K562 (cell line): ENCODE results near the gene CMIP. TPM values are rescaled to one million over a fixed set of nuclear protein-coding genes. Genes with fewer than 3 reads are reported as not detected.

Experiments used
- ATAC-seq: fragments of 200-7000 bp; cut with Tn5 transposase; 3 replicates; pipeline ENCODE4 v1.9.1; 2020; ENCODE audit warnings: moderate library complexity
- BruUV-seq: library from RNA; stranded (reverse); fragments of 400-500 nt; replicated peaks from 2 replicates; lab custom pipeline; 2021; lab: Mats Ljungman, UMichigan
- CTCF ChIA-PET: fragments of 300-600 bp; formaldehyde crosslinking; extraction: SDS; loops from one replicate; lab custom pipeline; 2021; ENCODE audit warnings: low intra/inter-chr PET ratio; lab: Yijun Ruan, JAX
- POLR2A ChIA-PET: fragments of 300-600, 350-650 bp; sonication (Branson Sonifier 250); formaldehyde crosslinking; extraction: SDS; loops from one replicate; lab custom pipeline; 2021; ENCODE audit warnings: antibody characterized with exemption, inconsistent platforms; lab: Yijun Ruan, JAX
- DNase-seq, 4 experiments: peaks; one replicate each; pipeline versions ENCODE4 v3.0.0 to v3.0.0-alpha.2; 2011 to 2018; ENCODE audit warnings: low spot score in 3 of 4, mixed read lengths in 3 of 4; ENCODE audit errors: extremely low read depth in 1 of 4
- FAIRE-seq: peaks from 2 replicates; lab custom pipeline; 2011; peaks lifted over from hg19 to GRCh38; lab: Jason Lieb, UNC
- H2AFZ ChIP-seq: 2 replicates; pipeline ENCODE4 v1.6.0; 2011; ENCODE audit warnings: low read depth, low read length, control low read depth, inconsistent platforms
- H3K27ac ChIP-seq: fragments of 200-600 bp; 3 replicates; pipeline ENCODE4 v1.8.0; 2011; ENCODE audit warnings: low read depth, mild to moderate bottlenecking, control low read depth, inconsistent platforms, low read length, moderate library complexity, mixed read lengths; ENCODE audit errors: extremely low read depth
- H3K27me3 ChIP-seq, 2 experiments: fragments of 300-600 bp in 1 of 2; 2 replicates in 1 of 2; 3 replicates in 1 of 2; pipeline versions ENCODE4 v1.6.0 to v1.8.0; 2011; ENCODE audit warnings: inconsistent platforms in 2 of 2, low read length in 2 of 2, mild to moderate bottlenecking in 1 of 2, mixed read lengths in 1 of 2, moderate library complexity in 1 of 2; ENCODE audit not compliant: control insufficient read depth in 2 of 2, insufficient read depth in 2 of 2
- H3K36me3 ChIP-seq: fragments of 300-600 bp; 3 replicates; pipeline ENCODE4 v1.8.0; 2011; ENCODE audit warnings: mild to moderate bottlenecking, low read length, inconsistent platforms; ENCODE audit not compliant: control insufficient read depth, insufficient read depth
- H3K4me1 ChIP-seq, 2 experiments: fragments of 200-600 bp in 1 of 2; replicated peaks in 1 of 2; 2 replicates in 1 of 2; 3 replicates in 1 of 2; pipeline versions ENCODE4 v1.5.1 to v1.8.0; 2011; ENCODE audit warnings: inconsistent platforms in 2 of 2, low read length in 2 of 2, mild to moderate bottlenecking in 1 of 2, mixed read lengths in 1 of 2, moderate library complexity in 1 of 2; ENCODE audit not compliant: control insufficient read depth in 2 of 2, insufficient read depth in 2 of 2
- H3K4me2 ChIP-seq: 2 replicates; pipeline ENCODE4 v1.6.1; 2011; ENCODE audit warnings: low read length, control low read depth, inconsistent platforms, mixed read lengths; ENCODE audit not compliant: insufficient read depth
- H3K4me3 ChIP-seq: fragments of 200-600 bp; sonication (generic), shearing (Covaris generic); 2 replicates; pipeline ENCODE4 v1.5.1; 2016; ENCODE audit warnings: control low read depth, inconsistent platforms
- H3K79me2 ChIP-seq: fragments of 200-600 bp; 3 replicates; pipeline ENCODE4 v1.8.0; 2011; ENCODE audit warnings: low read length, inconsistent platforms; ENCODE audit not compliant: control insufficient read depth, insufficient read depth
- H3K9ac ChIP-seq, 2 experiments: 2 replicates each; pipeline versions ENCODE4 v1.6.0 to v1.6.1; 2011; ENCODE audit warnings: low read depth in 2 of 2, low read length in 2 of 2, control low read depth in 1 of 2, inconsistent platforms in 1 of 2, mild to moderate bottlenecking in 1 of 2, mixed read lengths in 1 of 2; ENCODE audit not compliant: insufficient read depth in 1 of 2
- H3K9me1 ChIP-seq: one replicate; pipeline ENCODE4 v1.6.0; 2011; ENCODE audit warnings: inconsistent platforms, mild to moderate bottlenecking, low read length, moderate library complexity; ENCODE audit not compliant: control insufficient read depth, insufficient read depth
- H3K9me3 ChIP-seq: replicated peaks from 2 replicates; pipeline ENCODE4 v1.5.1; 2011; ENCODE audit warnings: low read depth, low read length, inconsistent platforms; ENCODE audit not compliant: control insufficient read depth, insufficient read depth
- H4K20me1 ChIP-seq: replicated peaks from 2 replicates; pipeline ENCODE4 v1.6.1; 2011; ENCODE audit warnings: low read length, inconsistent platforms, mixed read lengths; ENCODE audit not compliant: control insufficient read depth, insufficient read depth
- AFF1 ChIP-seq, 2 experiments: fragments of 450-650 bp; IDR thresholded peaks; 2 replicates each; pipeline ENCODE4 v1.6.1; 2018; ENCODE audit warnings: mild to moderate bottlenecking in 2 of 2, low read depth in 1 of 2; ENCODE audit not compliant: partially characterized antibody in 2 of 2
- ARID2 ChIP-seq: fragments of 450-650 bp; IDR thresholded peaks from 2 replicates; pipeline ENCODE4 v1.6.1; 2017; ENCODE audit warnings: antibody characterized with exemption, mild to moderate bottlenecking
- HOXB6 ChIP-seq: fragments of 250-450 bp; sonication (Bioruptor Pico); IDR thresholded peaks from 2 replicates; pipeline ENCODE4 v1.5.1; 2022; ENCODE audit warnings: mild to moderate bottlenecking, borderline replicate concordance
- KDM1A ChIP-seq, 2 experiments: fragments of 450-650 bp; IDR thresholded peaks; 2 replicates each; pipeline ENCODE4 v1.6.1; 2016; ENCODE audit warnings: mild to moderate bottlenecking in 2 of 2
- STAT5A ChIP-seq: IDR thresholded peaks from 2 replicates; pipeline ENCODE4 v1.6.1; 2012; ENCODE audit warnings: low read length, inconsistent platforms, borderline replicate concordance
- STAT6 ChIP-seq: sonication (generic); formaldehyde crosslinking; IDR thresholded peaks from 2 replicates; pipeline ENCODE4 v1.8.1; 2023; ENCODE audit warnings: mild to moderate bottlenecking, missing genetic modification reagents
- THAP7 ChIP-seq: fragments of 250-450 bp; sonication (Bioruptor Pico); IDR thresholded peaks from 2 replicates; pipeline ENCODE4 v1.5.0; 2021
- ZFP30 ChIP-seq: fragments of 250-450 bp; sonication (Bioruptor Pico); IDR thresholded peaks from 2 replicates; pipeline ENCODE4 v1.8.0; 2022; ENCODE audit warnings: moderate library complexity, mild to moderate bottlenecking, inconsistent platforms, borderline replicate concordance
- WGBS: fragments of 100-300 bp; shearing (Covaris generic); methylation state at CpG from one replicate; pipeline ENCODE4 v1.1.6; 2016; ENCODE audit warnings: low coverage, mixed read lengths; ENCODE audit not compliant: insufficient coverage; ENCODE audit errors: missing lambda C conversion rate; 5-methylcytosine and 5-hydroxymethylcytosine counted together
- in situ Hi-C: fragments of 300-500 bp; cut with MboI; formaldehyde crosslinking; loops from 4 replicates; pipeline ENCODE4 v1.15.0; 2018; ENCODE audit warnings: inconsistent platforms, mixed read lengths
- intact Hi-C: fragments of 100-400 bp; cut with micrococcal nuclease; formaldehyde crosslinking; loops from 2 replicates; pipeline ENCODE4 v1.14.2; 2022
- polyA plus RNA-seq, 8 experiments: library from polyadenylated mRNA; depleted of rRNA in 4 of 8; stranded (reverse) in 5 of 8; unstranded in 3 of 8; fragments of >200 nt; fragmentation: Nextera tagmentation in 2 of 8; fragmentation: Illumina TruSeq in 1 of 8; extraction: Ambion mirVana in 2 of 8; extraction: Trizol in 1 of 8; gene quantifications; 2 replicates each; pipeline versions ENCODE4 v1.2.1 to v1.2.3, GENCODE V29; 2011 to 2014; ENCODE audit warnings: inconsistent platforms in 1 of 8, missing spikeins in 1 of 8
- total RNA-seq, 7 experiments: library from RNA; depleted of rRNA in 6 of 7; stranded (reverse); fragments of >200 nt in 6 of 7; fragmentation: Illumina TruSeq in 2 of 7; extraction: Trizol in 2 of 7; gene quantifications; 2 replicates each; pipeline versions ENCODE4 v1.2.1 to v1.2.3, GENCODE V29; 2011 to 2021; ENCODE audit warnings: low replicate concordance in 1 of 7

Gene CMIP
- total and polyA plus RNA-seq, 9 of the 15 experiments (the other 6 are each of a cell fraction or from before 2014, with no cell fraction given): 0.94 to 82.5 (median 10.3) TPM

GRCh38 chr16:81470796-81471636, 26.4 kb downstream of the CMIP start (continued):
- TF ChIP-seq HOXB6 (0 out of 2 replicates have a peak, but pooled peaks have one; percentile 43), AFF1 (IDR thresholded peaks at IDR 0.05; ENCODE audit: low read depth in 1 of 2, partially characterized antibody in 2 of 2) (peak in 1 of 2 experiments; percentile 65)
- TF ChIP-seq, all 486 proteins: peak for 14

GRCh38 chr16:81471882-81472281, 27.3 kb downstream of the CMIP start:
- FAIRE-seq: no peak
- Histone ChIP-seq H3K9ac (no peak overlapping the region), H3K4me3 (no peak overlapping the region), H3K79me2 (peaks cover 96% of the 10 kb centered on the region), H3K9me1 (no peaks in the 10 kb centered on the region), H4K20me1 (peaks cover 17% of the 10 kb centered on the region; the same call in 1 of the 2 replicates), H3K36me3 (peaks cover 43% of the 10 kb centered on the region), H3K4me2 (no peak overlapping the region), H3K4me1 (peaks cover 35 to 48% of the 10 kb centered on the region in 2 experiments), H3K9me3 (no peaks in the 10 kb centered on the region), H3K27me3 (no peaks in the 10 kb centered on the region), H3K27ac (no peak overlapping the region), H2AFZ (no peak overlapping the region)
- WGBS: 94% methylated on average over 8 of the region's 8 CpGs
- ATAC-seq: no peak
- TF ChIP-seq ZFP30 (CRISPR knock-in tag): no peak
- TF ChIP-seq STAT6 (CRISPR knock-in tag): no peak
- peak; percentile 74; the same call in 1 of the 2 replicates for TF ChIP-seq ARID2
- TF ChIP-seq KDM1A (IDR thresholded peaks at IDR 0.05): peak in 1 of 2 experiments; percentile 96; a peak in 2 of 4 replicates
- TF ChIP-seq STAT5A: no peak
- TF ChIP-seq THAP7 (CRISPR knock-in tag): no peak
- BruUV-seq: no TSS peak
- in situ Hi-C loops (no loop called here), intact Hi-C loops (no loop called here)
- DNase-seq: no peak
- ChIA-PET CTCF (no interaction called here), POLR2A (interaction anchor here (0.6 kb wide), 1 partner anchor 158 kb away, joined by 3 read pairs; no protein-coding TSS in a partner anchor)
